K562 (cell line): ENCODE results near the gene MGRN1. TPM values are rescaled to one million over a fixed set of nuclear protein-coding genes. Genes with fewer than 3 reads are reported as not detected.

Experiments
- HDAC2 ChIP-seq: fragments of 450-650 bp; IDR thresholded peaks from 2 replicates; pipeline ENCODE4 v1.6.1; 2016; ENCODE audit warnings: mild to moderate bottlenecking
- POLR2A ChIP-seq: fragments of 450-650 bp; conservative IDR thresholded peaks from 2 replicates; pipeline ENCODE4 v1.6.1; 2016
- SIN3A ChIP-seq, 2 experiments: fragments of 150-350 bp in 1 of 2; IDR thresholded peaks; 2 replicates each; pipeline ENCODE4 v1.6.1; 2011 to 2016; ENCODE audit warnings: borderline replicate concordance in 2 of 2, low read depth in 2 of 2, low read length in 2 of 2, mild to moderate bottlenecking in 2 of 2, moderate library complexity in 2 of 2; ENCODE audit not compliant: control insufficient read depth in 1 of 2
- YY1 ChIP-seq, 3 experiments: IDR thresholded peaks; 2 replicates each; pipeline ENCODE4 v1.6.1; 2011; ENCODE audit warnings: low read length in 2 of 3, mild to moderate bottlenecking in 2 of 3, moderate library complexity in 2 of 3, borderline replicate concordance in 1 of 3, control low read depth in 1 of 3, low read depth in 1 of 3; ENCODE audit not compliant: insufficient read depth in 3 of 3, insufficient replicate concordance in 2 of 3, control insufficient read depth in 1 of 3, insufficient read length in 1 of 3; ENCODE audit errors: extremely low read depth in 1 of 3
- ZSCAN32 ChIP-seq: fragments of 450-650 bp; formaldehyde crosslinking; IDR thresholded peaks from 2 replicates; pipeline ENCODE4 v1.4.0; 2020; ENCODE audit warnings: mild to moderate bottlenecking, moderate library complexity
- polyA plus RNA-seq, 8 experiments: library from polyadenylated mRNA; depleted of rRNA in 4 of 8; stranded (reverse) in 5 of 8; unstranded in 3 of 8; fragments of >200 nt; fragmentation: Nextera tagmentation in 2 of 8; fragmentation: Illumina TruSeq in 1 of 8; extraction: Ambion mirVana in 2 of 8; extraction: Trizol in 1 of 8; gene quantifications; 2 replicates each; pipeline versions ENCODE4 v1.2.1 to v1.2.3, GENCODE V29; 2011 to 2014; ENCODE audit warnings: inconsistent platforms in 1 of 8, missing spikeins in 1 of 8
- total RNA-seq, 7 experiments: library from RNA; depleted of rRNA in 6 of 7; stranded (reverse); fragments of >200 nt in 6 of 7; fragmentation: Illumina TruSeq in 2 of 7; extraction: Trizol in 2 of 7; gene quantifications; 2 replicates each; pipeline versions ENCODE4 v1.2.1 to v1.2.3, GENCODE V29; 2011 to 2021; ENCODE audit warnings: low replicate concordance in 1 of 7
- TF ChIP-seq, protein P1 (sequence below): sonication (generic); formaldehyde crosslinking; IDR thresholded peaks from 2 replicates; pipeline ENCODE4 v1.8.0; 2022; ENCODE audit warnings: mild to moderate bottlenecking, missing genetic modification reagents, borderline replicate concordance

MGRN1 gene
- total and polyA plus RNA-seq, 9 of the 15 experiments (the other 6 are each of a cell fraction or from before 2014, with no cell fraction given), result 0.15 to 37.9 (median 6.0) TPM

DNA sequence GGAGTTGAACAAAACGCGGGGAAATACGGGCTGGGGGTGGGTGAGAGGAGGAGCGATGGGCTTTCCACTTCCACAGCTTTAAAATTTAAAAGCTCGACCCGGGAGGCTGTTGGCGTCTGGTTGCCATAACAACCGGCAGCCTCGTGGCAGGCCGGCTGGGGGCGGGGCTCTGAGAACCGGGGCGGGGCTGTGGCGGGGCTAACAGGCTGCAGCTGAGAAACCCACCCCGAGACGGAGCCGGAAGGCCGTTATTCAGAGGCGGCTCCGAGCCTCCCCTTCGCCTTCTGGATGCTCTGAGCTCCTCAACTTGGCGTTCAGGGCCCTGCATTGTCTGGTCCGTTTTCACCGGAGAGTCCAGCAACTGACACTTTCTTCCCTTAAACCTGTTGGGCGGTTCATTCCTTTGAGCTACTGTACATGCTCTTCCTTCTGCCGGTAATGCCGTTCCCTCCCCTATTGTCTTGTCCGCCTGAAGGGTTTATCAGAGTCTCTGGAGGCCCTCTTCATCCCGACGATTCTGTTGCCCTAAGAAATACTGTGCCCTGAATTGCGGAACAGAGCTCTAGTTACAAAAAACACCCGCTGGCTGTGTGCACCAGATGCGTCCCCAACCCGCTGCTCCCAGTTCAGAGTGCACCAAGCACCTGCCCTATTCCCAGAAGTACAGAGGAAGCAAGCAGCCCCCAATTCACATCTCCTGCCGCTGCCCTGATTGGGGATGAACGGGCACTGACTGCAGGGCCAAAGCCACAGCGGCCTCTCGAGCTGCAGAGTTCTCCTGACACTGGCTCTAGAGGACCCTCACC, 110.3 kb downstream of the MGRN1 start (continued):
- TF ChIP-seq, protein P1, sequence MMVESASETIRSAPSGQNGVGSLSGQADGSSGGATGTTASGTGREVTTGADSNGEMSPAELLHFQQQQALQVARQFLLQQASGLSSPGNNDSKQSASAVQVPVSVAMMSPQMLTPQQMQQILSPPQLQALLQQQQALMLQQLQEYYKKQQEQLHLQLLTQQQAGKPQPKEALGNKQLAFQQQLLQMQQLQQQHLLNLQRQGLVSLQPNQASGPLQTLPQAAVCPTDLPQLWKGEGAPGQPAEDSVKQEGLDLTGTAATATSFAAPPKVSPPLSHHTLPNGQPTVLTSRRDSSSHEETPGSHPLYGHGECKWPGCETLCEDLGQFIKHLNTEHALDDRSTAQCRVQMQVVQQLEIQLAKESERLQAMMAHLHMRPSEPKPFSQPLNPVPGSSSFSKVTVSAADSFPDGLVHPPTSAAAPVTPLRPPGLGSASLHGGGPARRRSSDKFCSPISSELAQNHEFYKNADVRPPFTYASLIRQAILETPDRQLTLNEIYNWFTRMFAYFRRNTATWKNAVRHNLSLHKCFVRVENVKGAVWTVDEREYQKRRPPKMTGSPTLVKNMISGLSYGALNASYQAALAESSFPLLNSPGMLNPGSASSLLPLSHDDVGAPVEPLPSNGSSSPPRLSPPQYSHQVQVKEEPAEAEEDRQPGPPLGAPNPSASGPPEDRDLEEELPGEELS (CRISPR knock-in tag), result 0 out of 2 replicates have a peak, but pooled peaks have one; percentile 11
- TF ChIP-seq ZSCAN32 (0 out of 2 replicates have a peak, but pooled peaks have one; percentile 42), POLR2A (peak; percentile 59), HDAC2 (0 out of 2 replicates have a peak, but pooled peaks have one; percentile 6), YY1 (IDR thresholded peaks at IDR 0.05; ENCODE audit: borderline replicate concordance in 1 of 3, control insufficient read depth in 1 of 3, extremely low read depth in 1 of 3, insufficient read depth in 3 of 3, insufficient read length in 1 of 3, insufficient replicate concordance in 2 of 3, low read depth in 1 of 3, low read length in 2 of 3) (no peak), SIN3A (IDR thresholded peaks at IDR 0.05; ENCODE audit: borderline replicate concordance in 2 of 2, control insufficient read depth in 1 of 2, low read depth in 2 of 2, low read length in 2 of 2) (peak; percentile 95 to 99)
